CD4-positive, alpha-beta T cell treated with Interferon gamma for 1 hour (primary cell): ENCODE data around the gene NTRK3.

Experiments used
- DNase-seq: peaks from one replicate; pipeline ENCODE4 v3.0.0-alpha.2; 2020

The NTRK3 gene

DNA sequence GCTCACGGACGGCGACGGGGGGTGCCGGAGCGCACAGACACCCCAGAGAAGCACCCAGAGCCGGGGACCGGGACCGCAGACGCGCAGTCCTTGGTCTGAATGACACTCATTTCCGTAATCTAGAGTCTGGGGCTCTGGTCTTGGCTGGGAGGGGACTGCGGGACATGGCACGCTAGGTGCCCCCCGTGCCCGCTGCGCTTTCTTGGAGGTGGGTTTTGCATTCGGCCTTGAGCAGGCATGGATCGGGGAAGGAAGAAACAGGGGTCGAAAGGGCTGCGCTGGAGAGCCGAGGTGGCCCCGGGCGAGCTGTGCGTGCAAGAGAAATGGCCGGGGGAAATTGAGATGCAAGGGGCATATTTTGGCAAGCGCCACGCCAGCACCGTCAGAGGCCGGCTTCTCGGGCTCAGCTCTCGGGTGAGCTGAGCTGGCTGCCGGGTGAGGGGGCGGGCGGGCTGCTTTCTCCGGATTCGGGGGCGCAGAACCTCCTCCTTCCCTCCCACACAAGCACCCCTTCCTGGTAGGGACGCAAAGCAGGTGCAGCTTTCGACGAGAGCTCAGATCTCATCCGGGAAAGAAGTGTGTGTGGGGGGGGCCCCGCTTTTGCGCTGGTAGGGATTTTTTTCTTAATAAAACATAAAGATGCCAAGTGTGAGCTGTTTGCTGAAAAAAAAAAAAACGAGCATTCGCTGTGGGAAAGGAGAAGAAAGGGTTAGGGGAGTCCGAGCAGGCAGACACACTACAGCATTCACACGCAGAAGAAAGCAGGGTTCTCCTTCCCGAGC, 963 bp upstream of the NTRK3 start:
- no peak for DNase-seq

- no peak for DNase-seq
Measured at GRCh38 chr15:88255484-88256278, 858 bp downstream of the NTRK3 start.

GRCh38 chr15:88255087-88255483, 1.5 kb downstream of the NTRK3 start:
- no peak for DNase-seq

DNA sequence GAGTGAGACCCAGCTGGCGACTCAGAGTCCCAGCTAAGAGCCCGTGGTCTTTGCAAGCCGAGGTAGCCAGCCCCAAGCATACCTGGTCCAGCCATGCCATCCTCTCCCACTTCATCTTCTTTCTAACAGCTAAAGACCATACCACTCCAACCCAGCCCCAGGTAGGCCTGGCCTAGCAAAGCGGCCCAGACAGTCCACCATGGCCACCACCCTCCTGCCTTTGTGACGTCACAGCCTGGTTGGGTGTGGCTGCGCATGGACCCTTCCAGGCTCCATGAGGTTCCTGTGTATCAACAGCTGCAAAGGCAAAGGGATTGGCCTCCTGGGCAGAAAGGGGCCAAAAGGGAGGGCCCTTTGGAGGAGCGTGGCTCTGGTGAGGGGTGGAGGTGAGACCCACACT, 4.1 kb downstream of the NTRK3 start:
- no peak for DNase-seq

GRCh38 chr15:88250826-88251225, 5.7 kb downstream of the NTRK3 start:
- DNase-seq: no peak

DNA sequence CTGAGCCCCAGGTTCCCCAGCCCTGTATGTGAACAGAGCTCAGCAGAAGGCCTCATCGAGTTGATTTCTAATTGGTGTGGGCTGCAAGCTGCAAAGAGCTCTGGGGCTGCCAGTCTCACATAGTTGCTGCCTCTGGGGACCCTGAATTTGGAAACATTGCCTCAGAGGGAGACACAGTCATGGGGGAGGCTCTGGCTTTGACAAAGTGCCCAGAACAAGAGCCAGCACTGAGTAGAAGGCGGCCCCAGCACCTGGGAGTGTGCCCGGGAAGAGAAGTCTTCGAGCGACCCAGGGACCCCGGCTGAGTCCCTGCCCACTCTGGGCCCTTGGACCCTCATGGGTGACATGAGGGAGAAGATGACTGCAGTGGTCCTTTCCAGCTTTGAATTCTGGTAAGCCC, 7.3 kb downstream of the NTRK3 start:
- no peak for DNase-seq

DNA sequence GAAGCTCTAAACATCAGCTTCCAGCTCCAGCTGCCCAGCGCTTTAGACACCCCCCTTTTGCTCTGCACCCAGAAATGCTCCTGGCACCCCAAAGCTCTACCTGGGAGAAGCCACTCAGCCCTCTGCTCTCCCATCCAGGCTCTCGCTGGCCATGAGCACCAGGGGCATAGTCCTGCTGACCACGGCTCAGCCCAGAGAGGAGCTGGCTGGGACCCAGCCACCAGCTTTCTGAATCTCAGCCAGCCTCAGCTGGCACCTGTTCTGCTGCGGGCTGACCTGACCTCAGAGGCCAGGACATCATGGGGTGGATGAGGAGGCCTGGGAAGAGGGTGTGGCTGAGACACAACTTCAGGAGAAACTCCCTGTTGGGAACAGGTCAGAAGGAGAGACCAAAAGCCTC, 8.6 kb downstream of the NTRK3 start:
- no peak for DNase-seq

DNA sequence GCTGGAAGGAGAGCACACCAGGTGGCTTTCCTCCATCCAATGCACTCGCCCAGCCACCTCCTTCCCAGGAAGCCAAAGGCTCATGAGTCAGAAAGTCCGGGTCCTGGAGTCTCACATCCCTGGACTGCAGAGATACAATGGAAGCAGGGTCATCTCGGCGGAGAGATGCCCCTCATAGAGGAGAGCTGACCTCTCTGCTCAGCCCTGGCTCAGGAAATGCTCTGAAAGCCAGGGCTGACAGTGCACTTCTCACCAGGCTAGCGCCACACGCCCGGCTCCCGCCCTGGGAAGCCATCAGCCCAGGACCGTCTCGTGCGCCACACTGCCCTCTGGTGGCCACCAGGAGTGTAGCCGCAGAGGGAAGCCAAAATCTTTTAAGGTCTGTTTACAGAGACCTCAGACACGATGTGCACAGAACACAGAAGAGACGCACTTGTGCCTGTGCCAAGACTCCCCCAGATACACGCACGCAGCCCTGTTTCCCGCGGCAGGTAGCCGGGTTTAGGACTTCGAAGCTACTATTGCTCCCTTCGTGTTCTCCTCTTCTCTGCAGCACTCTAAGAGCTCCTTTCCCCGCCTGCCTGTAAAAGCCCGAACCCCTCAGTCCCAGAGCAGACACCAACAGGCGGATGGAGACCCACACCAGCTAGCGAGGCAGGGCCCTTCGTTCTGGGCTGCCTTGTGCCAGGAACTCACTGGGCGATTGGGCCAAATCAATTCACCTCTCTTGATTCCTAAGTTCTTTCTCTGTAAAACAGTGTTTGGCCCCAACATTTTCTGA, 9.7 kb downstream of the NTRK3 start:
- DNase-seq: peak; percentile 58

DNA sequence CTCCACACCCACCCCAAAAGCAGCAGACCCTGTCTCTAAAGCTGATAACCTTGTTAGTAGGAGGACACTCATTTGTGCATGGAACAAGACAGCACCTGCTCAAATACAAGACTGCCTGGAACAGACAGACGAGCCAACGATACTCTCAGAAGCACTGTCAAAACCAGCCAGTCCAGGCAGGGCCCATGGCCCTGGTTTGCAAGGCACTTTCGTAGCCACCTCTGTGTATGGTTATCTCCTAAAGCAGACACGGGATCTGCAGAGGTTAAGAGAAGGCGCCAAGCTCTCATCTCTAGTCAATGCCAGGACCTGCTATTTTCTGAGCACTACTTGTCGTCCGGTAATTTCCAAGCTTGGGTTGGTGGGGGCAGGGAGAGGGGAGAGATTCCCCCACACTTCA, 10.5 kb downstream of the NTRK3 start:
- no peak for DNase-seq

DNA sequence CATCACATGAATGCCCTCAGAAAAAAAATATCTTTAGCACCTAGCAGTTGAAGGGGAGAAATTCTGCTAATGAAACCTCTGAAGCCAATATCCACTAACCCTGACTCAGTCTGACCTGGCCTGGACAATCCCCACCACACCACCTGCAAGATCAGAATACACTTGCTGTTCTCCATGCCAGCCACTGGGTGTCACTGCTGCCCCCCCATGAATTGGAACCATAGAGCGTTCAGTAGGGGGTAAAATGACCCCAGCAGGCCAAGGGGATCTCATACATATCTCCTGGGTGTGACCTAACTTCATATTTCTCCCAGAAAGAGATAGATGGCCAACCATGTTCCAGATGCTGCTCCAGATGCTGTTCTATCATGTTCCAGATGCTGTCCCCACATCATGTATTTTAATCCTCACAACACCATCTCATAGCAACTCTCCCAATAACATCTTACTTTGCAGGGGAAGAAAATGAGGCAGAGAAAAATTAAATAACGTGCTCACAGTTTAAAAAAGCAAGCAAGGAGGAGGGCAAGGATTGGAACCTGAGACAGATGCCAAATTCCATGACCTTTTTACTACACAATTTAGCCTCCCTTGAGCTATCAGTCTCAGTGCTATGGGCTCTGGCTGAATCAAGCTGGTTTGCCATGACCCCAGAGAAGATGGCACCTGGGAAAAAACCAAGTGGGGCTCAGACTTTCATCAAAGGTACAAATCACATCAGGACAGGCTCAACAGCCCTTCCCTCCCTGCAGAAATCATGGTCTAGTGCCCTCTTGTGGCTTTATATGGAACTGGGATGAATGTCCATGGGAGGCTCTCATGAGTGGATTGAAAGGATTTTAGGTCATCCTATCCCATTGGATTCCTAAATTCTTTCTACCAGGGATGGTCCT, 12.4 kb downstream of the NTRK3 start:
- DNase-seq: no peak

- DNase-seq: no peak
Measured at GRCh38 chr15:88242586-88243555, 13.7 kb downstream of the NTRK3 start.

DNA sequence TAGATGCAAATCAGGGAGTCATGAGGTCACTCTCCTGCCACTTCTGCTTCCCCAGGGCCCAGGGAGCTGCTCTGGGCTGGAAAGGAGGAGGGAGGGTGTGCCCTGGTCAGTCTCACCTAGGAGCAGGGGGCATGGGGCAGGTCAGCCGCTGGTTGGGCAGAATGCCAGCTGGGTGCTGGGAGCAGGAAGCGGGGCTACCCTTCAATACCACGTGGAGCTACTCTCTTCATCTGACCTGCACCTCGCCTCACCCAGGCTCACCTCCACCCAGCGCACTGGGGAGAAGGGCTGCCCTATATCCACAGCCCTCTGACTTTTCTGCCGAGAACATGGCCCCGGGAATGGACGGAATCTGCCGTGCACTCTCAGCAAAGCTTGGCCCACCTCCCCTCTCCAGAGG, 15.1 kb downstream of the NTRK3 start:
- DNase-seq: no peak

DNA sequence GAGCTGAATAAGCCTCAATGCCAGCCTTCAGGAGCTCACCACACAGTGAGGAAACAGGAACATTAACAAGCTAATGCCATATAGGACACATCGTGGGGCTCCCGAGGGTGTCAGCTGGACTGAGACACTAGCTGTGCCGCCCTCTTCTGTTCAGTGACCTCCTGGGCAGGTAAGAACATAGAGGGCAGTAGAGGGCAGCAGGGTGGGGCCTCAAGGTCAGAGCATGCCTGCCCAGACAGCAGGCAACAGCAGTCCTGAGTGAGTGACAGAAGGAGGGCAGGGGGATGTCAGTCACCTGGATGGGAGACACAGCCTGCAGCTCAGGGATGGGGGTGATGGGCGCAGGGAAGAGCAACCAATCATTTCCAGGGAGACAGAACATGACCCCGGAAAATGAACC, 15.5 kb downstream of the NTRK3 start:
- no peak for DNase-seq

GRCh38 chr15:88239594-88239993, 16.9 kb downstream of the NTRK3 start:
- no peak for DNase-seq

- no peak for DNase-seq
Measured at GRCh38 chr15:88238618-88239430, 17.7 kb downstream of the NTRK3 start.

DNA sequence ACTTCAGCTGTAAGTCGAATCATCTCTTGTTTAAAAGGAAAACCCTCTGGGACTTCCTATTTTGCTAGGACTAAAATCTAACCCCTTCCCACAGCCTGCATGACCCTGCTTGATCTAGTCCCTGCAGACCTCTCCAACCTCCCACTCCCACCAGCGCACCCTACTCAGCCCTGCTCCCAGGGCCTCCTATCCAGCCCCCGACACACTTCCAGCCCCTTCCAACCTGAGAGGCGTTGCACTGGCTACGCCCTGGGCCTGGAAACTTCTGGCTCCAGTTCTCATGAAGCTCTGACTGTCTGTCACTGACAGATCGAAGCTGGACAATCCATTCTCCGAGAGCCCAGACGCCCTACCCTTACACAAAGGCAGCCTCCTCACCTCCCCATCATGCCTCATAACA, 21.8 kb downstream of the NTRK3 start:
- no peak for DNase-seq

GRCh38 chr15:88233921-88234320, 22.6 kb downstream of the NTRK3 start:
- DNase-seq: no peak

DNA sequence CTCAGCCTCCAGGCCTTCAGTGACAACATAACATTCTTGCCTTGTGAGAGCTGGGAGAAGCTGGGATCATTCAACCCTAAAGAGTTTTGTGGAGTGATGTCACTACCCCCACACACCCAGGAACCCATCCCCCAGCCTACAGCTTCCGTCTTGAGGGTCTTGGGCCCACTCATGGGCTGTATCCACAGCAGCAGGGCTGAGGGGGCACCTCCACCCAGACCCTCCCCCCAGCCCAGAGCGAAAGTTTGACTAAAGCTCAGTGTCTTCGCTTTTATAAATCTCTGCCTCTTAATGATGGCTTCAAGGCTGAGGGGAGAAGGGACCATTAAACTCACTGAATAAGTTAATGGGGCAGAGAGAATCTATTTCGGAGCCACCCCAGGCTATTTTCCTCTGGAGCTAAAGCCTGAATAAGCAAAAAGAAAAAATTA, 23.8 kb downstream of the NTRK3 start:
- DNase-seq: no peak

DNA sequence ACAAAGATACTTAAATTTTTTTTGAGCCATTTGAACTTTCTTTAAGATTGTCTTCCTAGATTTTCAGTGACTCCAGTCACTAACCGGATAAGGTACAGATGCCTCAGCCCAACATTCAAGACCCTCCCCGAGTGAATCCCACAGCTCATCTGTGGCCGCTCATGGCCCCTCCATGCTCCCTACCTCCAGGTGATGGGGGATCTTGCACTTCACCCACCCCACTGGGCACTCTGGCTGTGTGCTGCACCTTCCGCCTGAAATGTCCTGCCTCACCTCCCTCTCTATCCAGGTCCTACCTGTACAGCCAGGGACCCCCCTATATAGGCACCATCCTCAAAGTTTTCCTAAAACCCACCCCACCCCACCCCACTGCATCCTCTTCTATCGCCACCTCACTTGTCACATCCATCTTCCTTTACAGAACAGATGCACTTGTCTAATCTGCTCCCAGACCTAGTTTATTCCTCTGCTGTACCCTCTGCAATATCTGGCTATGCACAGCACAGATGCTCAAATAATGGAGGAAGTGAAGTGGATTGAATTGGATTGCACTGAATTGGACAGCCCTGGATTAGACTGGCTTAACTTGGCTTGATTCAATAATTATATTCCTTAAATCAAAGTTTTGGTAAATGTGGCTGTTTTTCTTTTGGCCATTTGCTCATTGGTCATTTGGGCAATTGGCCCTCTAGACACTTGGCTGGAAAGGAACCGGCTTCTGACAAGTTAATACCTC, 24.5 kb downstream of the NTRK3 start:
- DNase-seq: no peak

- DNase-seq: no peak
Measured at GRCh38 chr15:88230823-88231222, 25.7 kb downstream of the NTRK3 start.
